Dendritic cell treated with granulocyte-macrophage colony-stimulating factor and Interleukin-4, amounts not matched to agents 40 ng/mL and 50 ng/mL, for 4 days (primary cell): ENCODE data around the gene RALGDS.

Source experiments
- H3K27ac Mint-ChIP-seq: one replicate; pipeline ENCODE4 v1.8.0; 2022; ENCODE audit warnings: mild to moderate bottlenecking, mixed read lengths
- H3K27me3 Mint-ChIP-seq: one replicate; pipeline ENCODE4 v1.8.0; 2022; ENCODE audit warnings: mild to moderate bottlenecking, mixed read lengths
- H3K36me3 Mint-ChIP-seq: one replicate; pipeline ENCODE4 v1.8.0; 2022; ENCODE audit warnings: low read depth, mixed read lengths
- H3K4me1 Mint-ChIP-seq: one replicate; pipeline ENCODE4 v1.8.0; 2022; ENCODE audit warnings: low read depth, mixed read lengths
- H3K4me3 Mint-ChIP-seq: one replicate; pipeline ENCODE4 v1.8.0; 2022; ENCODE audit warnings: mild to moderate bottlenecking, moderate library complexity, mixed read lengths
- H3K9me3 Mint-ChIP-seq: one replicate; pipeline ENCODE4 v1.8.0; 2022; ENCODE audit warnings: mixed read lengths
- intact Hi-C: fragments of 100-400 bp; cut with micrococcal nuclease; formaldehyde crosslinking; loops from one replicate; pipeline ENCODE4 v1.15.0; 2022

The RALGDS gene

DNA sequence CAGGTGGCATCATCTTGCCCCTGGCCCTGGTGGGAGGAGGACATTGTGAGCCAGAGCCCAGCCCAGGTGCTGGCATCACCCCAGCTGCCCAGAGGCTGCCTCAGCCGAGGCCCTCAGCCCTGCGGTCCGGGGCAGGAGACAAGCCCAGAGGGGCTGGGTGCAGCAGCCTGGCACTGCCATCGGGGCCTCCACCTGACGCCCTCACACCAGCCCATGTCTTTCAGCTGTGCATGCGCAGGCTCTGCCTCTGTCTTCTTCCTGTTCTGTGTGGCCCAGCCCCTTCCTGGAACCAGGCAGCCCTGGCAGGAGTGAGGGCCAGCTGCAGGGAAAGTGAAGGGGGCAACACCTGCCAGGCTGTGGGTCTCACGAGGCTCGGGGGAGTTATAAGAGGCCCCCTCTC, 64.0 kb downstream of the RALGDS start:
- peaks cover 23% of the 10 kb centered on the region for H3K4me1 Mint-ChIP-seq
- H3K27me3 Mint-ChIP-seq: peaks cover 7% of the 10 kb centered on the region
- H3K36me3 Mint-ChIP-seq: peaks cover 73% of the 10 kb centered on the region
- no peak overlapping the region for H3K27ac Mint-ChIP-seq
- intact Hi-C loops: no loop called here
- no peak overlapping the region for H3K4me3 Mint-ChIP-seq
- no peaks in the 10 kb centered on the region for H3K9me3 Mint-ChIP-seq

DNA sequence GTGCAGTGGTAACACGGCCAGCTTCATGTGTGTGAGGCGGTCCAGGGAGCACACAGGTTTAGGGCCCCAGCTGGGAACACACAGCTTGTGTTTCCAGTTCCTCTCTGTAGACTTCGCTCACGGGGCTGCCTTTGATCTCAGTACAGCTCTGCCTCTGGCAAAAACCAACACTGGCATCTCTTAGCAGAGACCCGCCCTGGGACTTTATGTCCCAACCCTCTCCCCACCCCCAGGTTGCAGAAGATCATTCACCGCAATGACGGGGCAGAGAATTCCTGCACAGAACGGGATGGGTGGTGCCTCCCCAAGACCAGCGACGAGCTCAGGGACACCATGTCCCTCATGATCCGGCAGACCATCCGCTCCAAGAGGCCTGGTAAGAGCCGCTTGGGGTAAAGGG, 64.5 kb downstream of the RALGDS start:
- no peak overlapping the region for H3K27ac Mint-ChIP-seq
- intact Hi-C loops: no loop called here

DNA sequence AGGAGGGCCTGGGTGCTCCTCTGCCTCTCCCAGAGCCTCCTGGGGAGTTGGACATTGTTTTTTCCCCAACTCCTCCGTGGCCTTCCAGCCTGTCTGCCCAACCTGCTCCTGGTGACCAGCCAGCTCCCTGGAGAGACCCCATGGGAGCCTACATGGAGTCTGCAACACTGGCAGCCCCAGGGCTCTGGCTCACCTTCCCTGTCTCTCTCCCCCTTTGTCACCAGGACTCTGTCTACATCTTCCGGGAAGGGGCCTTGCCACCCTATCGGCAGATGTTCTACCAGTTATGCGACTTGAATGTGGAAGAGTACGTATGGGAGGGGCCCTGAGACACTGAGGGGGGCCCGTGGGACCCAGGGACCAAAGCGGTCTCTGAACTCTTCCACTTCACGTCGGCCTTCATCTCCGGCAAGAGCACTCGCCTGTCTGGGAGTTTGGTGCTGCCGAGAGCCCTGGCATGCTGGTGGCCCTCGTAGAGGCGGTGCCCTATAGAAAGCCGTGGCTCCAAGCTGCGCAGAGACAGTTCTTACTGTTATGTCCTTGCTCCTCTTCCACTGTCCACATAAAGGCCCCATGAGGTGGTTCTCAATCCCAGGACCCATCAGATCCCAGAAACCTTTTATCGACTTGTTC, 65.1 kb downstream of the RALGDS start:
- Mint-ChIP-seq H3K27me3 (peaks cover 5% of the 10 kb centered on the region), H3K36me3 (peaks cover 84% of the 10 kb centered on the region), H3K4me1 (peaks cover 23% of the 10 kb centered on the region), H3K27ac (no peak overlapping the region), H3K4me3 (no peak overlapping the region), H3K9me3 (no peaks in the 10 kb centered on the region)
- intact Hi-C loops: no loop called here

More for the DNA sequence above, 64.5 kb downstream of the RALGDS start:
- H3K27me3 Mint-ChIP-seq: peaks cover 7% of the 10 kb centered on the region
- H3K4me1 Mint-ChIP-seq: peaks cover 23% of the 10 kb centered on the region
- peaks cover 78% of the 10 kb centered on the region for H3K36me3 Mint-ChIP-seq
- no peaks in the 10 kb centered on the region for H3K9me3 Mint-ChIP-seq
- H3K4me3 Mint-ChIP-seq: no peak overlapping the region

DNA sequence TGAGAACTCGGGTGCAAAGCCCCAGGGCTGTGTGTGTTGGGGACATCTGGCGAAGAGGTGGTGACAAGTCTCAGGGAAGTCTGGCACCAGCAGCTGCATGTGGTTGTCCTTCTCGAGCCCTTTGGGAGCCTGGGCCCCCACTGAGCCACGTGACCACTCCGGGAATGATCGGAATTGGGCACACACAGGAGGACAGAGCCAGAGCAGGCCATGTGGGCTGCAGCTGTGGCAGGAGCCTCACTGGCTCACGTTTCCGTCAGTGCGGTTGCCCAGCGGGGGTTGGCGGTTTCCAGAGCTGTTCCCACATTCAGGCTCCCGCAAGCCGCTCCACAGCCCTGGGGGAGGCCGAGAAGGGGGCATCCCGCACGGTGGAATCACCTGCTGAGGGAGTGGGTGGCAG, 66.1 kb downstream of the RALGDS start:
- H3K27me3 Mint-ChIP-seq: peaks cover 2% of the 10 kb centered on the region
- H3K4me1 Mint-ChIP-seq: peaks cover 17% of the 10 kb centered on the region
- no peak overlapping the region for H3K4me3 Mint-ChIP-seq
- H3K36me3 Mint-ChIP-seq: peaks cover 94% of the 10 kb centered on the region
- H3K27ac Mint-ChIP-seq: no peak overlapping the region
- no peaks in the 10 kb centered on the region for H3K9me3 Mint-ChIP-seq
- intact Hi-C loops: no loop called here

DNA sequence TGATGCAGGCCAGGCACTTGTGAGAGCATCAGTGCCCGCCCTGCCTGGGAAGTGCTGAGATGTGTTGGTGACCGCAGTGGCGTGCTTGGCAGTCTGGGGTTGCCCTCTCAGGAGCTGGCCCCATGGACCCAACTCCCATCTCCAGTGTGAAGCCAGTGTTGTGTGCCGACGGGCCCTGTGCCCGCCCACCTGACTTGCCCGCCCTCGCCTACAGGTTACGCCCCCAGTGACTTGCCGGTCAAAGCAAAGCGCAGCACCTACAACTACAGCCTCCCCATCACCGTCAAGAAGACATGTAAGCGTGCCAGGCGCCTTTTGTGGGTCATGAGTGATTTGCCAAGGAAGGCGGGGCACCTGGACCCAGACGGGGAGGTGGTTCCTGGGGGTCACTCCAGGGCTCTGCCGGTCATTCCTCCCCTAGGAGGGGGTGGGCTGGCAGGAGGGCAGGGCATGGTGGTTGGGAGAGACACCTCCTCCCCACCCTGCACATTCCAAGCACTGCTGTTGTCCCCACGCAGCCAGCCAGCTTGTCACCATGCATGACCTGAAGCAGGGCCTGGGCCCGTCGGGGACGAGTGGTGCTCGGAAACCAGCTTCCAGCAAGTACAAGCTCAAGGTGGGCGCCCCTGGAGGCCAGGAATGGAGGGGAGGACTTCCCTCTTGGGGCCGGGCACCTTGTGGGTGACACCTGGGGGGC, 66.7 kb downstream of the RALGDS start:
- intact Hi-C loops: no loop called here
- H3K4me3 Mint-ChIP-seq: no peak overlapping the region
- peaks cover 2% of the 10 kb centered on the region for H3K27me3 Mint-ChIP-seq
- no peak overlapping the region for H3K27ac Mint-ChIP-seq
- peaks cover 100% of the 10 kb centered on the region for H3K36me3 Mint-ChIP-seq
- H3K4me1 Mint-ChIP-seq: peaks cover 12% of the 10 kb centered on the region
- no peaks in the 10 kb centered on the region for H3K9me3 Mint-ChIP-seq

DNA sequence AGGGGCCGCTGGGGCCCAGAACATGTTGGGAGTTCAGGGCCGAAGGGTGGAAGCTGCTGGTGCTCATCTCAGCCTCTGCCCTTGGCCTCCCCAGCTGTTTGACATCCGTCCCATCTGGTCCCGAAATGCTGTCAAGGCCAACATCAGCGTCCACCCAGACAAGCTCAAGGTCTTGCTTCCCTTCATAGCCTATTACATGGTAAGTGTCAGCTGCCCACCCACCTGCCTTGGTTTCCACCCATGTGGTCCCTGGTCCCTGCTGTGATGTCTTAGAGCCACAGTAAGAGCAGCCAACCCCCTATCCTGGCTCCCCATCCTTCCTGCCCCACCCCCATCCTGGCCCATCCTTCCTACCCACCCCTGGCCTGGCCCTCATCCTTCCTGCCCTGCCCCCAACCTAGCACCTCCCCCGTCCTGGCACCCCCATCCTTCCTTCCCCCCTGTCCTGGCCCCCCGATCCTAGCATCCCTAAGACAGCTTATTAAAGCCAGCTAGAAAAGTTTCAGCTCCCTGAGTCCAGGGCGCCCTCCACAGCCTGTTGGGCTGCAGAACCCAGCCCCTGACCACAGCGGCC, 69.0 kb downstream of the RALGDS start:
- Mint-ChIP-seq H3K9me3 (no peaks in the 10 kb centered on the region), H3K27ac (no peak overlapping the region), H3K27me3 (no peaks in the 10 kb centered on the region), H3K4me1 (no peaks in the 10 kb centered on the region), H3K4me3 (no peak overlapping the region), H3K36me3 (peaks cover 95% of the 10 kb centered on the region)
- intact Hi-C loops: no loop called here

DNA sequence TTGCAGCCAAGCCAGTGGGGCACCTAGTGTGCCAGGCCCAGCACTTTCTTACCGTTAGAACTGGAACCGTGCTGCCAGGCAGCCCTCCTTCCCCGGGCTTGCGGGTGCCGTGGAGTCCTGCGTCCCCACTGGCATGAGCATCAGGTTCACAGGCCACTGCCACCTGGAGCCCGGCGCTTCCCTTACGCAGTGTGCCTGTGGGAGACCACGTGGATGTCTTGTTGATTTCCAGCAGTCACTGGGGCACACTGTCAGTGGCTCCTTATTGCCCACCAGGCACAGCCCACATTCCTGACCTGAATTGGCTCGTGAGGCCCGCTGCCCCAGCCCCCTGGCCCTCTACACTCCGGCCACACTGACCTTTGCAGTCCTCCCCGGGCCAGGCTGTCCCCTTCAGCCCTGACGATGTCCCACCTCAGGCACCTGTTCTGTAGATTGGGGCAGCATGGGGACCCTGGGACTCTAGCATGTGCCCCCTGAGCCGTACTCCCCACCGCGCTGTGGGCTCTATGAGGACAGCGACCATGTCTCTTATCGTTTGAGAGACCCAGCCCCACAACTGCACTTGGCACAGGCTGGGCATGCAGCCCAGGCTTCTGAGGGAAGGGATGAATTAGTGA, 69.6 kb downstream of the RALGDS start:
- H3K9me3 Mint-ChIP-seq: no peaks in the 10 kb centered on the region
- no peak overlapping the region for H3K27ac Mint-ChIP-seq
- peaks cover 95% of the 10 kb centered on the region for H3K36me3 Mint-ChIP-seq
- intact Hi-C loops: no loop called here
- H3K4me1 Mint-ChIP-seq: no peaks in the 10 kb centered on the region
- H3K27me3 Mint-ChIP-seq: no peaks in the 10 kb centered on the region
- H3K4me3 Mint-ChIP-seq: no peak overlapping the region

DNA sequence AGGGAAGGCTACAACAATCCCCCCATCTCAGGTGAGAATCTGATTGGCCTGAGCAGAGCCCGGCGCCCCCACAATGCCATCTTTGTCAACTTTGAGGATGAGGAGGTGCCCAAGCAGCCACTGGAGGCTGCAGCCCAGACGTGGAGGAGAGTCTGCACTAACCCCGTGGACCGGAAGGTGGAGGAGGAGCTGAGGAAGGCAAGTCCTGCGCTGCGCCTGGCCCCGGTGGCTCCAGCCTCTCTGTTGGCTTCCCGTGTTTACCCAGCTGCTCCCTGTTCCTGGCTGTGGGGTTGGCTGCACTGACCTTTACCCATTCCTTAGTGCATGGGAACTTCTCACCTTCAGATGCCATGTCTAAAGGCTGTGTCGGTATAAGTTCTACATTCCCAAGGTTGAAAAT, 70.3 kb downstream of the RALGDS start:
- no peak overlapping the region for H3K27ac Mint-ChIP-seq
- no peaks in the 10 kb centered on the region for H3K4me1 Mint-ChIP-seq
- H3K4me3 Mint-ChIP-seq: no peak overlapping the region
- intact Hi-C loops: no loop called here
- no peaks in the 10 kb centered on the region for H3K9me3 Mint-ChIP-seq
- H3K27me3 Mint-ChIP-seq: no peaks in the 10 kb centered on the region
- H3K36me3 Mint-ChIP-seq: peaks cover 95% of the 10 kb centered on the region

DNA sequence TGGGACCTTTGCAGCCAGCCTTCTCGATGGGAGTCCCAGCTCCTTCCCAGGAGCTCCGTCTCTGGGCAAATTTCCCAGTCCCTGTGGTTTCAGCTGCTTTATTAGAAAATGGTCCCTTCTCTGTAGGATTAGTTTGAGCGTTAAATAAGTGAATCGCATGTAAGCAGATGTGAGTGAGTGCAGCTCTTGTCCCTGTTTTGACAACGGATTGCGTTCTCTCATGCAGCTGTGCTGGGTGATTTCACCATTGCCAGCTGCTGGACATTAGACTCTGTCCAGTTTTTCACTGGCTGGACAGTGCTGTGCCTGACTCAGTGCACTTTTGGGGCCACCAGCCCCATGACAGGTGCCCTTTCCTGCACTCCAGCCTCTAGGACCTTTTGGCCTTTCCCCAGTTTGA, 70.9 kb downstream of the RALGDS start:
- Mint-ChIP-seq H3K27ac (no peak overlapping the region), H3K4me1 (no peaks in the 10 kb centered on the region), H3K27me3 (no peaks in the 10 kb centered on the region), H3K36me3 (peaks cover 95% of the 10 kb centered on the region), H3K4me3 (no peak overlapping the region), H3K9me3 (no peaks in the 10 kb centered on the region)
- intact Hi-C loops: no loop called here

DNA sequence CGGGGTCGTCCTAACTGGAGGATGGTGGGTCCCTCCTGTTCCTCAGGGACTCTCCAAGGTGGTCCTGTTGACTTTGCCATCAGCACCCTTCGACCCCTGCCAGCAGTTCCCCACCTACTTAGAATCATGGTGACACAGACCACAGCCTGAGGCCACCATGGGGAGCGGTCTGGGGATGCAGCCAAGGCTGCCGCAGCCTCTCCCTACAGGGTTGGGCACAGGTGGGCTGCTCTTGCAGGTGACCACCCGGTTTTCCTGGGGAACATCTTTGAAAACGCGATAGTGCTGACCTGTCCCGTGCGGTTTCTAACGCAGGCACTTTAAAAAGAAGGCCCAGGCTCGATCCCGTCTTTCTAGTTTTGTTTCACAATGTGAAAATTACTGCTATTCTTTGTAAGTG, 72.0 kb downstream of the RALGDS start:
- no peak overlapping the region for H3K4me3 Mint-ChIP-seq

DNA sequence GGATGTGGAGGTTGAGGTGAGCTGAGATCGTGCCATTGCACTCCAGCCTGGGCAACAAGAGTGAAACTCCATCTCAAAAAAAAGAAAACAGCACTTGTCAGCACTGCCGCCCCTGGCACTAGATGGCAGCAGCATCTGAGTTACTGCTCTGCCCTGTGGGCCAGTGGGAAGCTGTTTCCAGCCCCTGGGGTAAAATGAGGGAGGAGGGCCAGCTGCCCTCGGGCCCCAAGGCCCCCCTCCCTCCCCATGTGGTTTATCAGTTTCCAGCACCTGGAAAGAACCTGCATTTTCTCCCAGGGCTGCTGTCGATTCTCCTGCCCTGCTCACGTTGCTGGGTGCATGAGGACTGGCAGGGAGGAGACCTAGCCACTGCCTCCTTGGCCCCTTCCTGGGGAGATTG, 72.4 kb downstream of the RALGDS start:
- Mint-ChIP-seq H3K27me3 (no peaks in the 10 kb centered on the region), H3K36me3 (peaks cover 95% of the 10 kb centered on the region), H3K4me1 (no peaks in the 10 kb centered on the region), H3K27ac (no peak overlapping the region), H3K4me3 (no peak overlapping the region), H3K9me3 (no peaks in the 10 kb centered on the region)
- intact Hi-C loops: loop anchor here (5.0 kb wide), 1 partner anchor 49 kb away; no protein-coding TSS in a partner anchor

More for the DNA sequence above, 72.0 kb downstream of the RALGDS start:
- no peak overlapping the region for H3K27ac Mint-ChIP-seq
- H3K36me3 Mint-ChIP-seq: peaks cover 95% of the 10 kb centered on the region
- no peaks in the 10 kb centered on the region for H3K9me3 Mint-ChIP-seq
- no peaks in the 10 kb centered on the region for H3K4me1 Mint-ChIP-seq
- H3K27me3 Mint-ChIP-seq: no peaks in the 10 kb centered on the region
- intact Hi-C loops: loop anchor here (5.0 kb wide), 1 partner anchor 48 kb away; no protein-coding TSS in a partner anchor
